MM.1S (cell line): ENCODE measurements around the gene CCDC28B.

Experiments
- DNase-seq: peaks from one replicate; pipeline ENCODE4 v3.0.0-alpha.2; 2015
- H2AFZ ChIP-seq: fragments of 300-600 bp; sonication (generic); 2 replicates; pipeline ENCODE4 v1.6.0; 2016; ENCODE audit warnings: antibody characterized with exemption, low read length
- H3F3A ChIP-seq: fragments of 300-600 bp; sonication (generic); 2 replicates; pipeline ENCODE4 v1.6.1; 2016; ENCODE audit warnings: mild to moderate bottlenecking, antibody characterized with exemption, low read length, moderate library complexity, mixed read lengths; ENCODE audit not compliant: insufficient read depth
- H3K27ac ChIP-seq: fragments of 300-600 bp; sonication (generic); 2 replicates; pipeline ENCODE4 v1.5.1; 2016; ENCODE audit warnings: mild to moderate bottlenecking, low read length
- H3K27me3 ChIP-seq: fragments of 300-600 bp; sonication (generic); replicated peaks from 2 replicates; pipeline ENCODE4 v1.6.0; 2016; ENCODE audit warnings: low read length; ENCODE audit not compliant: insufficient read depth
- H3K36me3 ChIP-seq: fragments of 300-600 bp; sonication (generic); replicated peaks from 2 replicates; pipeline ENCODE4 v1.6.1; 2016; ENCODE audit warnings: mild to moderate bottlenecking, low read length, mixed read lengths; ENCODE audit not compliant: insufficient read depth
- H3K4me1 ChIP-seq: fragments of 300-600 bp; sonication (generic); 2 replicates; pipeline ENCODE4 v1.6.1; 2016; ENCODE audit warnings: low read length, mixed read lengths
- H3K4me2 ChIP-seq: fragments of 300-600 bp; sonication (generic); 2 replicates; pipeline ENCODE4 v1.6.0; 2016; ENCODE audit warnings: low read depth, low read length
- H3K4me3 ChIP-seq: fragments of 300-600 bp; sonication (generic); 2 replicates; pipeline ENCODE4 v1.5.1; 2016; ENCODE audit warnings: low read length, mixed read lengths
- H3K79me2 ChIP-seq: fragments of 300-600 bp; sonication (generic); 2 replicates; pipeline ENCODE4 v1.6.1; 2016; ENCODE audit warnings: mixed run types, low read length, mixed read lengths
- H3K9ac ChIP-seq: fragments of 300-600 bp; sonication (generic); 2 replicates; pipeline ENCODE4 v1.6.1; 2016; ENCODE audit warnings: low read length, mixed read lengths
- H3K9me2 ChIP-seq: fragments of 300-600 bp; sonication (generic); replicated peaks from 2 replicates; pipeline ENCODE4 v1.6.1; 2016; ENCODE audit warnings: mild to moderate bottlenecking, low read length, mixed read lengths; ENCODE audit not compliant: insufficient read depth
- H3K9me3 ChIP-seq: fragments of 300-600 bp; sonication (generic); replicated peaks from 2 replicates; pipeline ENCODE4 v1.6.1; 2016; ENCODE audit warnings: mild to moderate bottlenecking, low read length, mixed read lengths; ENCODE audit not compliant: insufficient read depth
- H4K20me1 ChIP-seq: fragments of 300-600 bp; sonication (generic); 2 replicates; pipeline ENCODE4 v1.6.1; 2016; ENCODE audit warnings: mild to moderate bottlenecking, low read length, moderate library complexity, mixed read lengths; ENCODE audit not compliant: insufficient read depth
- EZH2 ChIP-seq: fragments of 300-600 bp; sonication (generic); optimal IDR thresholded peaks from 2 replicates; pipeline ENCODE3; 2017; ENCODE audit warnings: low read depth, mild to moderate bottlenecking, antibody characterized with exemption, low read length, mixed read lengths
- EZH2phosphoT487 ChIP-seq: fragments of 300-600 bp; sonication (generic); IDR thresholded peaks from 2 replicates; pipeline ENCODE4 v1.6.1; 2018; ENCODE audit warnings: antibody characterized with exemption, low read length
- TF ChIP-seq, protein P1 (sequence below): fragments of 300-600 bp; sonication (generic); IDR thresholded peaks from 2 replicates; pipeline ENCODE4 v1.5.1; 2016; ENCODE audit warnings: antibody characterized with exemption, low read length, mixed read lengths

CCDC28B gene

GRCh38 chr1:32221581-32221979 is 21.2 kb downstream of the CCDC28B start:
- no peak for DNase-seq
- Histone ChIP-seq H3K9me3 (no peaks in the 10 kb centered on the region), H3K4me2 (peak overlapping the region; percentile 84), H3F3A (no peaks in the 10 kb centered on the region), H3K9me2 (no peaks in the 10 kb centered on the region), H4K20me1 (no peaks in the 10 kb centered on the region), H3K79me2 (peaks cover 39% of the 10 kb centered on the region), H3K9ac (peak overlapping the region; percentile 91; the same call in 1 of the 2 replicates), H3K27me3 (no peaks in the 10 kb centered on the region), H3K27ac (no peak overlapping the region), H3K4me3 (peak overlapping the region; percentile 77), H3K36me3 (0 out of 2 replicates have a peak, but pooled peaks cover 3% of the 10 kb centered on the region), H3K4me1 (peaks cover 5% of the 10 kb centered on the region; the same call in 1 of the 2 replicates), H2AFZ (peak overlapping the region; percentile 60; the same call in 1 of the 2 replicates)
- TF ChIP-seq EZH2phosphoT487 (no peak), EZH2 (no peak)
- TF ChIP-seq, protein P1, sequence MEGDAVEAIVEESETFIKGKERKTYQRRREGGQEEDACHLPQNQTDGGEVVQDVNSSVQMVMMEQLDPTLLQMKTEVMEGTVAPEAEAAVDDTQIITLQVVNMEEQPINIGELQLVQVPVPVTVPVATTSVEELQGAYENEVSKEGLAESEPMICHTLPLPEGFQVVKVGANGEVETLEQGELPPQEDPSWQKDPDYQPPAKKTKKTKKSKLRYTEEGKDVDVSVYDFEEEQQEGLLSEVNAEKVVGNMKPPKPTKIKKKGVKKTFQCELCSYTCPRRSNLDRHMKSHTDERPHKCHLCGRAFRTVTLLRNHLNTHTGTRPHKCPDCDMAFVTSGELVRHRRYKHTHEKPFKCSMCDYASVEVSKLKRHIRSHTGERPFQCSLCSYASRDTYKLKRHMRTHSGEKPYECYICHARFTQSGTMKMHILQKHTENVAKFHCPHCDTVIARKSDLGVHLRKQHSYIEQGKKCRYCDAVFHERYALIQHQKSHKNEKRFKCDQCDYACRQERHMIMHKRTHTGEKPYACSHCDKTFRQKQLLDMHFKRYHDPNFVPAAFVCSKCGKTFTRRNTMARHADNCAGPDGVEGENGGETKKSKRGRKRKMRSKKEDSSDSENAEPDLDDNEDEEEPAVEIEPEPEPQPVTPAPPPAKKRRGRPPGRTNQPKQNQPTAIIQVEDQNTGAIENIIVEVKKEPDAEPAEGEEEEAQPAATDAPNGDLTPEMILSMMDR: no peak

GRCh38 chr1:32221980-32222755 is 21.8 kb downstream of the CCDC28B start, which contains the start of the genes EIF3I and TMEM234:
EIF3I (plus strand) TSS chr1:32222407; CDS start chr1:32222442, 35 bp downstream.
TMEM234 (minus strand) TSS chr1:32222353; CDS start chr1:32222322, 31 bp downstream.
- Histone ChIP-seq H3K79me2 (peaks cover 39% of the 10 kb centered on the region), H3K36me3 (0 out of 2 replicates have a peak, but pooled peaks cover 3% of the 10 kb centered on the region), H3K9me3 (no peaks in the 10 kb centered on the region), H3K27me3 (no peaks in the 10 kb centered on the region), H3K27ac (peak within 1 kb of the TSS; percentile 34; the same call in 1 of the 2 replicates), H3K9me2 (no peaks in the 10 kb centered on the region), H3K4me2 (peak within 1 kb of the TSS; percentile 84), H3K4me3 (peak within 1 kb of the TSS; percentile 77), H3K9ac (peak within 1 kb of the TSS; percentile 91), H4K20me1 (no peaks in the 10 kb centered on the region), H2AFZ (peak within 1 kb of the TSS; percentile 60), H3F3A (no peaks in the 10 kb centered on the region), H3K4me1 (peaks cover 5% of the 10 kb centered on the region; the same call in 1 of the 2 replicates)
- TF ChIP-seq, protein P1: no peak
- no peak for TF ChIP-seq EZH2phosphoT487
- TF ChIP-seq EZH2: no peak
- peak; percentile 93 for DNase-seq

- Histone ChIP-seq H3K79me2 (peaks cover 39% of the 10 kb centered on the region), H3K4me2 (peak overlapping the region; percentile 84; the same call in 1 of the 2 replicates), H4K20me1 (no peaks in the 10 kb centered on the region), H3K9me3 (no peaks in the 10 kb centered on the region), H2AFZ (no peak overlapping the region), H3K9me2 (no peaks in the 10 kb centered on the region), H3K4me3 (no peak overlapping the region), H3K9ac (no peak overlapping the region), H3F3A (no peaks in the 10 kb centered on the region), H3K27me3 (no peaks in the 10 kb centered on the region), H3K36me3 (peaks cover 7% of the 10 kb centered on the region; the same call in 1 of the 2 replicates), H3K27ac (no peak overlapping the region), H3K4me1 (peaks cover 5% of the 10 kb centered on the region; the same call in 1 of the 2 replicates)
- no peak for DNase-seq
- TF ChIP-seq EZH2 (no peak), EZH2phosphoT487 (no peak)
- TF ChIP-seq, protein P1: no peak
Measured at GRCh38 chr1:32223683-32224082, 23.3 kb downstream of the CCDC28B start.
